ENCODE measurements around the gene BTBD9.

GRCh38 chr6:38632490-38632889 is 7.2 kb downstream of the BTBD9 start:
- TF ChIP-seq CTCF (conservative IDR thresholded peaks at IDR 0.05): no peak
- TF ChIP-seq EZH2 (IDR thresholded peaks at IDR 0.05; ENCODE audit: low read depth): no peak

Measured in PC-9 (cell line).